ENCODE data around the gene ZNFX1. TPM values are rescaled to one million over a fixed set of nuclear protein-coding genes. Genes with fewer than 3 reads are reported as not detected.

ZNFX1 gene
- total RNA-seq, 1 donor from 2014 or later = 10.4 TPM

DNA sequence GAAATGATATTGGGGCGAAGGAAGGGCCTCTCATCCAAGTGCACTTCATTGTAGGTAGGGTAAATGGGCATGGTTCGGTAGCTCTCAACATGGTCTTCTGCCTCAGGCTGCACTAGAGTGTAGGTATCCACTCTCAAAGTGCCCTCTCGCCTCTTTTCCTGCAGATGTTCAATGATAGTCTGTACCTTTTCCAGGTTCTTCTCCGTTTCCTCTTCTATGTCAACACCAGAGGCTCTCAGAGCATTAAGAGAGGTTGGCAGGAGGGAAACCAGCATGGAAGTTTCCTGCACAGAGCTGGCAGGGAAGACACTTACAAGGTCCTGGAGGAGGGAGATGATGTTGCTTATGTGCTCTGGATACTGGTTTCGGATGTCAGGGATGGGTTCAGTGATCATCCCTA is 7.1 kb downstream of the ZNFX1 start:
- Mint-ChIP-seq H3K27ac (ENCODE audit: unreplicated experiment) (no peak overlapping the region), H3K9me3 (peaks cover 4% of the 10 kb centered on the region), H3K36me3 (ENCODE audit: low read depth) (peaks cover 49% of the 10 kb centered on the region), H3K4me1 (peaks cover 13% of the 10 kb centered on the region), H3K4me3 (no peak overlapping the region), H3K27me3 (ENCODE audit: low read depth) (no peaks in the 10 kb centered on the region)
- DNase-seq (ENCODE audit: low read depth, low spot score) = no peak
- TF ChIP-seq, protein P1, sequence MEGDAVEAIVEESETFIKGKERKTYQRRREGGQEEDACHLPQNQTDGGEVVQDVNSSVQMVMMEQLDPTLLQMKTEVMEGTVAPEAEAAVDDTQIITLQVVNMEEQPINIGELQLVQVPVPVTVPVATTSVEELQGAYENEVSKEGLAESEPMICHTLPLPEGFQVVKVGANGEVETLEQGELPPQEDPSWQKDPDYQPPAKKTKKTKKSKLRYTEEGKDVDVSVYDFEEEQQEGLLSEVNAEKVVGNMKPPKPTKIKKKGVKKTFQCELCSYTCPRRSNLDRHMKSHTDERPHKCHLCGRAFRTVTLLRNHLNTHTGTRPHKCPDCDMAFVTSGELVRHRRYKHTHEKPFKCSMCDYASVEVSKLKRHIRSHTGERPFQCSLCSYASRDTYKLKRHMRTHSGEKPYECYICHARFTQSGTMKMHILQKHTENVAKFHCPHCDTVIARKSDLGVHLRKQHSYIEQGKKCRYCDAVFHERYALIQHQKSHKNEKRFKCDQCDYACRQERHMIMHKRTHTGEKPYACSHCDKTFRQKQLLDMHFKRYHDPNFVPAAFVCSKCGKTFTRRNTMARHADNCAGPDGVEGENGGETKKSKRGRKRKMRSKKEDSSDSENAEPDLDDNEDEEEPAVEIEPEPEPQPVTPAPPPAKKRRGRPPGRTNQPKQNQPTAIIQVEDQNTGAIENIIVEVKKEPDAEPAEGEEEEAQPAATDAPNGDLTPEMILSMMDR (conservative IDR thresholded peaks at IDR 0.05) = no peak

DNA sequence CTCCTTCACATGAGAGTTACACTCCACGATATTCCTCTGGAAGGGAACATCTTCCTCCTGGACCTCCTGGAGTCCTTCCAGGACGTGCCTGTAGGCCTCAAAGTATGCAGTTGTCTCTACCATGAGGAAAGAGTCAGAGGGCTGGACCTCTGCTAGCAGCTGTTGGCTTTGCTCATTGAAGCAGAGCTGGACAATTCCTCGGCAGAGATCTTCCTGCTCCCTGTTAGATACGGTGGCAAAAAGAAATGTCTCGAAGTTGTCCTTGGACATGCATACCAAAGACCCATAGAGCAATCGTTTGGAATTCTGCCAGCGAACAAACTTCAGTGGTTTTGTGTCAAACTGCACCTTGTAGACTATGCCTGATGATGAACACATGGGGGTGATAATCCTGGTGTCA is 7.7 kb downstream of the ZNFX1 start:
- peaks cover 45% of the 10 kb centered on the region for H3K36me3 Mint-ChIP-seq (ENCODE audit: low read depth)
- TF ChIP-seq, protein P1 (conservative IDR thresholded peaks at IDR 0.05) = no peak
- no peak overlapping the region for H3K27ac Mint-ChIP-seq (ENCODE audit: unreplicated experiment)
- H3K4me3 Mint-ChIP-seq = no peak overlapping the region
- no peak for DNase-seq (ENCODE audit: low read depth, low spot score)
- peaks cover 4% of the 10 kb centered on the region for H3K9me3 Mint-ChIP-seq
- no peaks in the 10 kb centered on the region for H3K27me3 Mint-ChIP-seq (ENCODE audit: low read depth)
- peaks cover 10% of the 10 kb centered on the region for H3K4me1 Mint-ChIP-seq

DNA sequence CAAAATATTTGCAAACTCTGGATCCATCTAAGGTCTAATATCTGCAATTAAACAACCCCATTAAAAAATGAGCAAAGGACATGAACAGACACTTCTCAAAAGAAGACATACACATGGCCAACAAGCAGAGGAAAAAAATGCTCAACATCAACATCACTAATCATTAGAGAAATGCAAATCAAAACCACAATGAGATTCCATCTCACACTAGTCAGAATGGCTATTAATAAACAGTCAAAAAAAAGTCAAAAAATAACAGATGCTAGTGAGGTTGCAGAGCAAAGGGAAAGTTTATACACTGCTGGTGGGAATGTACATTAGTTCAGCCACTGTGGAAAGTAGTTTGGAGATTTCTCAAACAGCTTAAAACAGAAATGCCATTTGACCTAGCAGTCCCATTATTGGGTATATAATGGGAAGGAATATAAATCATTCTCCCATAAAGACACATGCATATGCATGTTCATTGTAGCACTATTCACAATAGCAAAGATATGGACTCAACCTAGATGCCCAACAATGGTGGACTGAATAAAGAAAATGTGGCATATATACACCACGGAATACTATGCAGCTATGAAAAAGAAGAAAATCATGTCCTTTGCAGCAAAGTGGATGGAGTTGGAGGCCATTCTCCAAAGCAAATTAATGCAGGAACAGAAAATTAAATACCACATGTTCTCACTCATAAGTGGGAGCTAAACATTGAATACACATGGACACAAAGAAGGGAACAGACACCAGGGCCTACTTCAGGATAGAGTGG is 9.1 kb downstream of the ZNFX1 start:
- H3K27me3 Mint-ChIP-seq (ENCODE audit: low read depth) = no peaks in the 10 kb centered on the region
- peaks cover 48% of the 10 kb centered on the region for H3K36me3 Mint-ChIP-seq (ENCODE audit: low read depth)
- no peak for DNase-seq (ENCODE audit: low read depth, low spot score)
- H3K9me3 Mint-ChIP-seq = peaks cover 4% of the 10 kb centered on the region
- peaks cover 10% of the 10 kb centered on the region for H3K4me1 Mint-ChIP-seq
- TF ChIP-seq, protein P1 (conservative IDR thresholded peaks at IDR 0.05) = no peak
- no peak overlapping the region for H3K27ac Mint-ChIP-seq (ENCODE audit: unreplicated experiment)
- no peak overlapping the region for H3K4me3 Mint-ChIP-seq

DNA sequence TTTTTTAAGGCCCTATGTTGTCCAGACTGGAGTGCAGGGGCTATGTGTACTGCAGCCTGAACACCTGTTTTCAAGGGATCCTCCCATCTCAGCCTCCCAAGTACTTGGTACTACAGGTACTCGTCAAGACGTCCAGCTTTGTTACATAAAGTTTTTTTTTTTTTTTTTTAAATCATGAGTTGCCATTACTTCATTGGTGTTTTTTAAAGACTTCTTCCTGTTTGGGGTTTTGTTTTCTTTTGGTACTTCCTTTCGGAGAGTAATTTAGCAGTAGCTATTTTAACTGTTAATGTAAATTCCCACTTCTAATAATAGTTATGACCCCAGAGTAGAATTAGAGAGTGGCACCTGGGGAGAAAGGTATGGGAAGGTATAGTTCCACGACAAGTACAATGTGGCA is 10.5 kb downstream of the ZNFX1 start:
- TF ChIP-seq, protein P1 (conservative IDR thresholded peaks at IDR 0.05) = no peak
- DNase-seq (ENCODE audit: low read depth, low spot score) = no peak
- no peaks in the 10 kb centered on the region for H3K27me3 Mint-ChIP-seq (ENCODE audit: low read depth)
- peaks cover 48% of the 10 kb centered on the region for H3K36me3 Mint-ChIP-seq (ENCODE audit: low read depth)
- no peak overlapping the region for H3K4me3 Mint-ChIP-seq
- H3K4me1 Mint-ChIP-seq = peaks cover 10% of the 10 kb centered on the region
- no peak overlapping the region for H3K27ac Mint-ChIP-seq (ENCODE audit: unreplicated experiment)
- peaks cover 4% of the 10 kb centered on the region for H3K9me3 Mint-ChIP-seq

DNA sequence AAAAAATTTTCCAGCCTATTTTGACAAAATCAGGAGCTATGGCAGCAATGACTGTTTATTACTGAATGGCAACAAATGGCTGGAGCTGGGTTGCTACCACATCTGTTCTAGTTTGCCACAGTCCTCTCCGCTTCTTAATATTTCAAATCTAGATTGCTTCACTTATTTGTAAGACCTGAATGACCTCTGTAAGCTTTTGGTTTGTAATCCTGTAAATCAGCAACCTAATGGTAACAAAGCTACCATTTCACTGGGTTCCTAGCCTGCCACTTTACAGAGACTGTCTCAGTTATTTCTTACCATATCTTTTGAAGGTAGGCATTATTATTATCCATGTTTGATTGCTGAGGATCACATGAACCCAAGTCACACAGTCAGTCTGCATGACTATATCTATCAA is 15.4 kb downstream of the ZNFX1 start:
- peaks cover 3% of the 10 kb centered on the region for H3K4me1 Mint-ChIP-seq
- H3K9me3 Mint-ChIP-seq = peaks cover 2% of the 10 kb centered on the region
- TF ChIP-seq, protein P1 (conservative IDR thresholded peaks at IDR 0.05) = no peak
- H3K36me3 Mint-ChIP-seq (ENCODE audit: low read depth) = peaks cover 19% of the 10 kb centered on the region
- H3K27me3 Mint-ChIP-seq (ENCODE audit: low read depth) = no peaks in the 10 kb centered on the region
- DNase-seq (ENCODE audit: low read depth, low spot score) = no peak
- no peak overlapping the region for H3K27ac Mint-ChIP-seq (ENCODE audit: unreplicated experiment)
- H3K4me3 Mint-ChIP-seq = no peak overlapping the region
